HuH-7 (cell line): ENCODE data around the gene TMC2.
A peak's percentile ranks its signal among the peaks of the same experiment; 100 is the strongest.

Experiments
- DNase-seq: peaks from one replicate; pipeline ENCODE4 v3.0.0; 2011; ENCODE audit warnings: low spot score

Gene TMC2

GRCh38 chr20:2578475-2579192, 42.3 kb downstream of the TMC2 start:
- DNase-seq, result no peak

DNA sequence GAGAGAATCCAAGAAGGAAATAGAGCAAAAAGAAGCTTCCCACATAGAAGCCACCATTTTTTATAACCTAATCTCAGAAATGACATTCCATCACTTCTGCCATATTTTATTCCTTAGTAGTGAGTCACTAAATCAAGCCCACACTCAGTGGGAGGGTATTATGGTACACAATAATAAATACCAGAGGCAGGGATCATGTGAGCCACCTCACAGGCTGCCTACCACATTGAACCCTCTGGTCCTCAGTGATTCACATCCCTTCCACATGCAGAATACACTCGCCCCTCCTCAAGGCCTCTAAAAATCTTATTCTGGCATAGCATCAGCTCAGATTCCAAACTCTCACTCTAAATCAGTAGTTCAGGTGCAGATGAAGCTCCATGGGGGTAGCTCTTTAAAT, 49.4 kb downstream of the TMC2 start:
- no peak for DNase-seq

GRCh38 chr20:2593756-2594155, 57.4 kb downstream of the TMC2 start:
- no peak for DNase-seq

- DNase-seq, result no peak
Measured at GRCh38 chr20:2595076-2595475, 58.7 kb downstream of the TMC2 start.

GRCh38 chr20:2596673-2597279, 60.4 kb downstream of the TMC2 start:
- no peak for DNase-seq

- peak; percentile 19 for DNase-seq
Measured at GRCh38 chr20:2599288-2600006, 63.1 kb downstream of the TMC2 start.

DNA sequence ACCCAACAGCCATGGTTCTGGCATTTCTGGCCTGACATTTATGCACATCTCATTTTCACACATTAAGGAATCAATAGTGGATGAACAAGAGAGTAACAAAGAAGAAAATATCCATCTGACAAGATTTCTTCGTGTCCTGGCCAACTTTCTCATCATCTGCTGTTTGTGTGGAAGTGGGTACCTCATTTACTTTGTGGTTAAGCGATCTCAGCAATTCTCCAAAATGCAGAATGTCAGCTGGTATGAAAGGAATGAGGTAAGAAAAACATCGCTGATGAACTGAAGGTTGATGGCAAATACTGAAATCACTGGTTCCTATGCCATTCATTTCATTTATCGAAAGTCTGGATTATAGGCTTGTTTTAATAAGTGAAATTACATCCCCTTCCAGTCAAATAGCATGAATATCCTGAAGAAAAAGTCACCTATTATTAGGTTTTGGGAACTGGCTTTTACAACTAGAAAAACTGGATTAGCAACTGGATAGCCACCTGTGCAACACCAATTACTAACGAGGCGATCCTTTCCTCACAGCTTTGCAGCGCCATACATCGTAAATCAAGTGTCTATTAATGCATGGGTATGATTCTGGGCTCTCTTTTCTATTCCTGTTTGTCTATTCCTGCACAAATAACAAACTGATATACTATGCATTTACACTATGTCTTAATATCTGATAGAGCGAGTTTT, 65.8 kb downstream of the TMC2 start:
- DNase-seq, result no peak

DNA sequence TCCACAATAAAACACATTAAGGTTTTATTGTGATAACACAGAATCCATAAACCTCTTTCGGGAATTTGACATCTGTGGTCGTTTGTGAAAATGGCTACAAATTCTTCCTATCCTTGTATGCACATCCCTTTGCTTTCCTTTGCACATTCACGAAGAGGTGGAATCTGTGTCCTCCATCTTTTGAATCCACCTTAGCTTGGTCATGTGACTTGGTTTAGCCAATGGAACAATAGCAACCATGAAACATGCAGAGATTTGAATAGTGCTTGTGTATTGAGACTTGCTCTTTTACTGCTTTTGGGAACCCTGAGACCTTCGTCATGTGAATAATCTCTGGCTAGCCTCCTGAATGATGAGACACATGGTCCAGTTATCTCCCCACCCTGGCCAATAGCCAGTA, 66.4 kb downstream of the TMC2 start:
- DNase-seq, result no peak

GRCh38 chr20:2603816-2604505, 67.6 kb downstream of the TMC2 start:
- DNase-seq, result no peak

DNA sequence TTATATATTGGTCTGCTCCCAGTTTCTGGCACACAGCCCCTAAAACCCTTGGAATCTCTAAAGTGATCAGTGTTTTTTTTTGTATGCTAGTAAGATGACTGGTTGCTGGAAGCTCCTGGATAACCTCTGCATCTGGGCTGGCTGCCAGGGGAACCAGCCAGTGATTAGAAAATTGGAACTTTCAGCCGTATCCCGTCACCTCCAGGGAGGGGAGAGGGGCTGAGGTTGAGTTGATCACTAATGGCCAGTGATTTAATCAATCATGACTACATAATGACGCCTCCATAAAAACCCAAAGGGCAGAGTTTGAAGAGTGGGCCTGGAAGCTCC, 68.1 kb downstream of the TMC2 start:
- DNase-seq, result no peak

DNA sequence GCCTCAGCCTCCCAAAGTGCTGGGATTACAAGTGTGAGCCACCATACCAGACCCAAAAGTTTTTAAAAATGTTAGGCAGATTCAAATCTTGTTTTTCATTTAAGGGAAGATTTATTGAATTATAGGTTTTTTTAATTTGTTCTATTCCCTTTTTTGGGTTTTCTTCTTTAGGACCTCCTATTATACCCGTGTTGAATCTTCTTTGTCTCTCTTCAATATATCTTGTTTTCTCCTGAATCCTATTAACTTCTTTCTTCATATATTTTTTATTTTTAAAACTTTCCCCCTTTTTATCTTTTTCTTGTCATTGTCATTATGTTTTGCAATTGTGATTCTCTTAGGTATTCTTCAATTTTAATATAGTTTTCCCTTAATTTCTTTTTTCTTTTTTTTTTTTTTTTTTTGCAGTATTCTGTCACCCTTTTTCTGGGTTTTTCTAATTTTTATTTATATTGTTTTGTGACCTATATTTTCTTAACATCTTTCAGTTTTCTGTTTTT, 70.2 kb downstream of the TMC2 start:
- DNase-seq, result no peak

DNA sequence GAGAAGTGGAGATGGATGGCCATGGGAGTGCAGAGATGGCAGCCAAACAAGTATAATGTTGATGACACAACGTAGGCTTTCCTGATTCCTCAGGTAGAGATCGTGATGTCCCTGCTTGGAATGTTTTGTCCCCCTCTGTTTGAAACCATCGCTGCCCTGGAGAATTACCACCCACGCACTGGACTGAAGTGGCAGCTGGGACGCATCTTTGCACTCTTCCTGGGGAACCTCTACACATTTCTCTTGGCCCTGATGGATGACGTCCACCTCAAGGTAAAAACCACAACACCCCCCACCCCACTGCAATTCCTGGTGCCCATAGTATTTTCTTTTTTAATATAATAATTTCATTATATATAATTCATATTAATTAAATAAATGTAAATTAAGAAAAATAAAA, 74.0 kb downstream of the TMC2 start:
- no peak for DNase-seq

GRCh38 chr20:2610941-2611720, 74.8 kb downstream of the TMC2 start:
- DNase-seq, result no peak

GRCh38 chr20:2612073-2612472, 75.7 kb downstream of the TMC2 start:
- DNase-seq, result no peak

DNA sequence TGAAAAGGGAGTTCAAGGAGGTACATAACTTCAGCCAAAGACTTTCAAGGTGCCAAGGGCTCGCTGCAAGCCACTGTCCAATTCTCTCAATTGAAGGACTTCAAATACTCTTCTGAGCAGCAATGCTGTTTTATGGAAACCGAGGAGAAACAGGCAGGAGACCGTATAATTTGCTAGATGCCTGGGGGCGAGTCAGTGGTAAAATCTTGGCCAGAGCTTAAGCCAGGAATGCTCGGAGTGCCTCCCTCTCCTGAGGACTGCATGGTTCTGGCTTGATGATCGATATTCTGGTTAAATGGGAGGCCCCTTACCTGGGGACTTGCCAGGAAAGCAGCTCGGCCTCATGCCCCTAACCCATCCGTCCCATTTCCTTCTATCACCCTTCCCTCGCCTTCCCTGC, 80.3 kb downstream of the TMC2 start:
- DNase-seq, result no peak

DNA sequence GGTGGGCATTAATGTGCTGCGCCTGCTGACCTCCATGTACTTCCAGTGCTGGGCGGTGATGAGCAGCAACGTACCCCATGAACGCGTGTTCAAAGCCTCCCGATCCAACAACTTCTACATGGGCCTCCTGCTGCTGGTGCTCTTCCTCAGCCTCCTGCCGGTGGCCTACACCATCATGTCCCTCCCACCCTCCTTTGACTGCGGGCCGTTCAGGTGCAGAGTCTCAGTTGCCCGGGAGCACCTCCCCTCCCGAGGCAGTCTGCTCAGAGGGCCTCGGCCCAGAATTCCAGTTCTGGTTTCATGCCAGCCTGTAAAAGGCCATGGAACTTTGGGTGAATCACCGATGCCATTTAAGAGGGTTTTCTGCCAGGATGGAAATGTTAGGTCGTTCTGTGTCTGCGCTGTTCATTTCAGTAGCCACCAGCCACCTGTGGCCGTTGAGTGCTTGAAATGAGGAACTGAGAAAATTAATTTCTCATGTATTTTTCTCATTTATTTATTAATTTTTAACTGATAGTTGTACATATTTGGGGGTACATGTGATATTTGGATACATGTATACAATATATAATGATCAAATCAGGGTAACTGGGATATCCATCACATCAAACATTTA, 80.8 kb downstream of the TMC2 start:
- no peak for DNase-seq

DNA sequence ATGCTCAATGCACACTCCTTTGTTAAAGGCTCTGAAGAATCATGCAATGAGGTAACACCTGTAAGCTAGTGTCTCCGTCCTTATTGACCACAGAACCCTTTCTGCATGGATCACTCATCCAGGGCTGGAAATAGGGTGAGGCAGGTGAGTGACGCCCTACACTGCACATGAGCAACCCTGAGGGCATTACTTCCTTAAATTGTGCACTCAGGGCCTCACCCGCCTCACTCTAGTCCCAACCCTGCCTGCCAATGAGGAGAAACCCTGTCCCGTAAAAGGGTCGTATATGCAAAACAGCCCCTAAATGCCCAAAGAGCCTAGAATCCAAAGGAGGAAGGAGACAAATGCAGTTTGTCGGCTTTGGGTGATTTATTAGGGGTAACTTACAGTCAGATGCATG, 82.4 kb downstream of the TMC2 start:
- no peak for DNase-seq

DNA sequence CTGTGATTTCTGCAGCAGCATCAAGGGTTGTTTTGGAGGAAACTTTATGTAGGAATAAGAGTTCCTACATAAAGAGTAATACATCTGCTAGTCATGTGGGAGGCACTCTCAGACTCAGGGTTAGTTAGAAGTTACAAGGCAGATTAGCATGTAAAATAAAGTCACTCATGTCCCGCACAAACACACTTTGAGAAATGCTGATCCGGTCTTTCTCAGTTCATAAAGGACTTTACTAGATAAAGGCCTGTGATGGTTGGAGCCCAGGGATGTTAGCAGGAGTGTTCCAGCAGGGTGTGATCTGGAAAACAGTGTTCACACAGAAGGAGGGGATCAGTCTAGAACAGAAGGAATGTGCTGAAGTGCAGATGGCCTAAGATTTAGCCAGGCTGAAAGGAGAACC, 83.0 kb downstream of the TMC2 start:
- no peak for DNase-seq

GRCh38 chr20:2619961-2620595, 83.7 kb downstream of the TMC2 start:
- DNase-seq, result no peak

DNA sequence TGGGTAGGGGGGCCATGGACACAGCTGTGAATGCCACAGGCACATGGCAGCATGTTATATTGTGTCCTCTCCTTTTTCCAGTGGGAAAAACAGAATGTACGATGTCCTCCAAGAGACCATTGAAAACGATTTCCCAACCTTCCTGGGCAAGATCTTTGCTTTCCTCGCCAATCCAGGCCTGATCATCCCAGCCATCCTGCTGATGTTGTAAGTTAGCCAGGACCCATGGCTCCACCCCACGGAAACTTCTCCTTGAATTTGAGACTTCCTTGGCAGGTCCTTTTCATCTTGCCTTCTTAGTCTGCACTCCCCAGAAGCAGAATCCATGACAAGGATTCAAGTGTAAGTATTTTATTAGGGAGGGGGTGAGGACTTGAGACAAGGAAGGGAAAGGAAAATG, 87.8 kb downstream of the TMC2 start:
- DNase-seq, result no peak
